H1 (cell line): ENCODE results near the gene TXK. TPM values are rescaled to one million over a fixed set of nuclear protein-coding genes. Genes with fewer than 3 reads are reported as not detected.

Experiments used
- CTCF ChIA-PET: fragments of 300-600 bp; sonication (Branson Sonifier 250); formaldehyde crosslinking; loops from one replicate; lab custom pipeline; 2021; ENCODE audit not compliant: partially characterized antibody; lab: Charles Lee
- POLR2A ChIA-PET: fragments of 300-600 bp; sonication (Branson Sonifier 250); formaldehyde crosslinking; loops from one replicate; lab custom pipeline; 2021; ENCODE audit warnings: inconsistent platforms; ENCODE audit not compliant: partially characterized antibody; lab: Charles Lee
- DNase-seq, 2 experiments: peaks; one replicate each; pipeline versions ENCODE4 v3.0.0 to v3.0.0-alpha.2; 2010 to 2022; ENCODE audit warnings: low spot score in 2 of 2, low read depth in 1 of 2, mixed read lengths in 1 of 2
- FAIRE-seq: peaks from 2 replicates; lab custom pipeline; 2011; peaks lifted over from hg19 to GRCh38; lab: Jason Lieb, UNC
- H2AFZ ChIP-seq: 2 replicates; pipeline ENCODE4 v1.8.1; 2012; ENCODE audit warnings: low read length, inconsistent platforms
- H2AK5ac ChIP-seq: 2 replicates; pipeline ENCODE4 v1.6.1; 2013; ENCODE audit warnings: low read depth, low read length
- H2BK120ac ChIP-seq: replicated peaks from 2 replicates; pipeline ENCODE3; 2013; ENCODE audit warnings: low read depth, low read length, inconsistent platforms
- H2BK12ac ChIP-seq: 2 replicates; pipeline ENCODE4 v1.6.1; 2013; ENCODE audit warnings: low read depth, low read length
- H2BK15ac ChIP-seq: 2 replicates; pipeline ENCODE4 v1.6.1; 2013; ENCODE audit warnings: low read length
- H2BK20ac ChIP-seq: 2 replicates; pipeline ENCODE4 v1.6.1; 2013; ENCODE audit warnings: low read length
- H2BK5ac ChIP-seq: 2 replicates; pipeline ENCODE4 v1.6.1; 2013; ENCODE audit warnings: low read depth, low read length
- H3K14ac ChIP-seq: 2 replicates; pipeline ENCODE4 v1.6.1; 2013; ENCODE audit warnings: inconsistent platforms; ENCODE audit not compliant: insufficient read length
- H3K18ac ChIP-seq: 2 replicates; pipeline ENCODE4 v1.6.1; 2013; ENCODE audit warnings: low read length; ENCODE audit errors: extremely low read depth
- H3K23ac ChIP-seq: 2 replicates; pipeline ENCODE4 v1.6.1; 2013; ENCODE audit warnings: inconsistent platforms; ENCODE audit not compliant: insufficient read length
- H3K23me2 ChIP-seq: 2 replicates; pipeline ENCODE4 v1.6.1; 2013; ENCODE audit warnings: low read depth, low read length
- H3K27ac ChIP-seq: 2 replicates; pipeline ENCODE4 v1.6.1; 2011; ENCODE audit warnings: low read depth, low read length, inconsistent platforms
- H3K27me3 ChIP-seq, 4 experiments: replicated peaks in 1 of 4; 1 replicate in 1 of 4; 2 replicates in 3 of 4; pipeline versions ENCODE4 v1.6.1 to v1.8.1; 2011 to 2013; ENCODE audit warnings: low read length in 3 of 4, mild to moderate bottlenecking in 3 of 4, inconsistent platforms in 2 of 4, mixed read lengths in 2 of 4, moderate library complexity in 1 of 4; ENCODE audit not compliant: control insufficient read depth in 3 of 4, insufficient read depth in 3 of 4; ENCODE audit errors: extremely low read depth in 1 of 4
- H3K36me3 ChIP-seq, 4 experiments: 2 replicates each; pipeline versions ENCODE4 v1.6.1 to v1.8.1; 2011 to 2013; ENCODE audit warnings: mild to moderate bottlenecking in 4 of 4, low read length in 3 of 4, moderate library complexity in 2 of 4, control low read depth in 1 of 4, inconsistent platforms in 1 of 4; ENCODE audit not compliant: insufficient read depth in 4 of 4, control insufficient read depth in 2 of 4
- H3K4ac ChIP-seq: replicated peaks from 2 replicates; pipeline ENCODE3; 2013; ENCODE audit warnings: low read length, low read depth, mixed read lengths, inconsistent platforms; ENCODE audit not compliant: insufficient read length
- H3K4me1 ChIP-seq, 4 experiments: replicated peaks in 1 of 4; 1 replicate in 1 of 4; 2 replicates in 3 of 4; pipeline versions ENCODE4 v1.6.1 to v1.8.1; 2011 to 2013; ENCODE audit warnings: low read length in 3 of 4, inconsistent platforms in 2 of 4, mixed read lengths in 1 of 4; ENCODE audit not compliant: insufficient read depth in 4 of 4, control insufficient read depth in 3 of 4
- H3K4me2 ChIP-seq, 2 experiments: 2 replicates each; pipeline versions ENCODE4 v1.6.1 to v1.8.1; 2011 to 2013; ENCODE audit warnings: low read depth in 2 of 2, low read length in 2 of 2, control low read depth in 1 of 2, inconsistent platforms in 1 of 2, mild to moderate bottlenecking in 1 of 2; ENCODE audit not compliant: insufficient read depth in 1 of 2
- H3K4me3 ChIP-seq, 4 experiments: fragments of 200-600, 300-600 bp in 1 of 4; sonication (generic), shearing (Covaris generic), sonication (Bioruptor Twin) in 1 of 4; 2 replicates each; pipeline versions ENCODE4 v1.5.1 to v1.8.1; 2011 to 2016; ENCODE audit warnings: low read length in 4 of 4, low read depth in 3 of 4, control low read depth in 2 of 4, inconsistent platforms in 2 of 4, mild to moderate bottlenecking in 2 of 4, mixed read lengths in 1 of 4, moderate library complexity in 1 of 4; ENCODE audit not compliant: insufficient read depth in 2 of 4; ENCODE audit errors: extremely low read depth in 1 of 4
- H3K56ac ChIP-seq: replicated peaks from 2 replicates; pipeline ENCODE3; 2013; ENCODE audit warnings: low read depth, mild to moderate bottlenecking, mixed read lengths, low read length, inconsistent platforms; ENCODE audit not compliant: insufficient read length
- H3K79me1 ChIP-seq: 2 replicates; pipeline ENCODE4 v1.6.1; 2013; ENCODE audit warnings: low read depth, low read length, control low read depth
- H3K79me2 ChIP-seq, 2 experiments: 2 replicates each; pipeline versions ENCODE4 v1.6.1 to v1.8.1; 2012 to 2013; ENCODE audit warnings: low read length in 2 of 2, mild to moderate bottlenecking in 2 of 2, inconsistent platforms in 1 of 2; ENCODE audit not compliant: insufficient read depth in 2 of 2, control insufficient read depth in 1 of 2
- H3K9ac ChIP-seq, 4 experiments: replicated peaks in 1 of 4; 1 replicate in 1 of 4; 2 replicates in 3 of 4; pipeline versions ENCODE4 v1.6.1 to v1.8.1; 2011 to 2013; ENCODE audit warnings: low read depth in 3 of 4, low read length in 3 of 4, control low read depth in 2 of 4, mild to moderate bottlenecking in 2 of 4, moderate library complexity in 2 of 4, inconsistent platforms in 1 of 4; ENCODE audit errors: extremely low read depth in 1 of 4
- H3K9me3 ChIP-seq, 2 experiments: 2 replicates each; pipeline versions ENCODE4 v1.6.1 to v1.8.1; 2012 to 2013; ENCODE audit warnings: mild to moderate bottlenecking in 2 of 2, moderate library complexity in 2 of 2, control low read depth in 1 of 2, inconsistent platforms in 1 of 2, low read depth in 1 of 2, low read length in 1 of 2, mixed read lengths in 1 of 2; ENCODE audit not compliant: insufficient read depth in 2 of 2
- H4K20me1 ChIP-seq, 2 experiments: replicated peaks in 1 of 2; 2 replicates each; pipeline versions ENCODE3 to v1.8.1; 2011 to 2013; ENCODE audit warnings: inconsistent platforms in 2 of 2, low read length in 2 of 2, mild to moderate bottlenecking in 1 of 2; ENCODE audit not compliant: insufficient read depth in 2 of 2, control insufficient read depth in 1 of 2
- H4K5ac ChIP-seq: 2 replicates; pipeline ENCODE4 v1.6.1; 2013; ENCODE audit warnings: low read length, low read depth, mixed read lengths, inconsistent platforms; ENCODE audit not compliant: insufficient read length
- H4K8ac ChIP-seq: 2 replicates; pipeline ENCODE4 v1.8.0; 2013; ENCODE audit warnings: mild to moderate bottlenecking, moderate library complexity, low read length, inconsistent platforms; ENCODE audit not compliant: insufficient read depth; ENCODE audit errors: extremely low read depth
- H4K91ac ChIP-seq: replicated peaks from 2 replicates; pipeline ENCODE3; 2013; ENCODE audit warnings: low read length, mixed read lengths, inconsistent platforms; ENCODE audit not compliant: insufficient read length
- BRCA1 ChIP-seq: IDR thresholded peaks from 2 replicates; pipeline ENCODE4 v1.6.1; 2012; ENCODE audit warnings: low read depth, low read length, improper control_type of control experiment
- EZH2 ChIP-seq: fragments of 200-600 bp; sonication (generic); IDR thresholded peaks from 2 replicates; pipeline ENCODE4 v1.7.1; 2012; ENCODE audit warnings: low read depth, mild to moderate bottlenecking, moderate library complexity, low read length, inconsistent platforms; ENCODE audit not compliant: severe bottlenecking
- GABPA ChIP-seq: IDR thresholded peaks from 2 replicates; pipeline ENCODE4 v1.6.1; 2011; ENCODE audit warnings: mild to moderate bottlenecking, low read length, moderate library complexity, borderline replicate concordance; ENCODE audit not compliant: insufficient read depth
- JUN ChIP-seq: IDR thresholded peaks from 2 replicates; pipeline ENCODE4 v1.6.1; 2011; ENCODE audit warnings: low read depth, mild to moderate bottlenecking, improper control_type of control experiment, low read length
- JUND ChIP-seq: IDR thresholded peaks from 2 replicates; pipeline ENCODE4 v1.6.1; 2011; ENCODE audit warnings: mild to moderate bottlenecking, improper control_type of control experiment, low read length
- SIX5 ChIP-seq: IDR thresholded peaks from 2 replicates; pipeline ENCODE4 v1.6.1; 2011; ENCODE audit warnings: mild to moderate bottlenecking, low read depth, low read length
- SP1 ChIP-seq: IDR thresholded peaks from 2 replicates; pipeline ENCODE4 v1.6.1; 2011; ENCODE audit warnings: low read depth, low read length
- SRF ChIP-seq: IDR thresholded peaks from 2 replicates; pipeline ENCODE4 v1.6.1; 2011; ENCODE audit warnings: mild to moderate bottlenecking, low read depth, low read length, moderate library complexity
- TBP ChIP-seq: IDR thresholded peaks from 2 replicates; pipeline ENCODE4 v1.6.1; 2011; ENCODE audit warnings: low read depth, low read length, improper control_type of control experiment
- TCF12 ChIP-seq: IDR thresholded peaks from 2 replicates; pipeline ENCODE4 v1.6.1; 2011; ENCODE audit warnings: low read depth, mild to moderate bottlenecking, low read length
- WGBS, 2 experiments: shearing (Covaris generic) in 1 of 2; methylation state at CpG; one replicate each; pipeline versions ENCODE4 v1.1.6 to v1.1.7; 2013 to 2015; ENCODE audit warnings: low lambda C conversion rate in 2 of 2, mixed read lengths in 2 of 2, inconsistent platforms in 1 of 2, low coverage in 1 of 2, missing lambda C conversion rate in 1 of 2; ENCODE audit not compliant: insufficient replicate concordance in 2 of 2, insufficient coverage in 1 of 2, insufficient read length in 1 of 2; ENCODE audit errors: extremely low coverage in 1 of 2, missing lambda C conversion rate in 1 of 2; 5-methylcytosine and 5-hydroxymethylcytosine counted together
- polyA plus RNA-seq, 7 experiments: library from polyadenylated mRNA; depleted of rRNA in 3 of 7; stranded (reverse) in 5 of 7; unstranded in 2 of 7; fragments of >200 nt in 5 of 7; fragments of 200-250 nt in 2 of 7; gene quantifications; 1 replicate in 5 of 7; 2 replicates in 1 of 7; 4 replicates in 1 of 7; pipeline versions ENCODE4 v1.2.1 to v1.2.3, GENCODE V29; 2011 to 2013; ENCODE audit warnings: missing spikeins in 2 of 7, mixed read lengths in 2 of 7
- total RNA-seq: library from RNA; stranded (reverse); fragmentation: NEBNext Ultra II Directional; extraction: Animal tissue kit (Norgen Biotek cat#: 25700); gene quantifications from 2 replicates; pipeline ENCODE4 v1.2.1, GENCODE V29; 2021
- TF ChIP-seq, protein P1 (sequence below), 3 experiments: IDR thresholded peaks; 1 replicate in 2 of 3; 2 replicates in 1 of 3; pipeline versions ENCODE4 v1.5.1 to v1.6.1; 2011; ENCODE audit warnings: low read length in 3 of 3, mild to moderate bottlenecking in 3 of 3, inconsistent platforms in 2 of 3, low read depth in 1 of 3, moderate library complexity in 1 of 3; ENCODE audit not compliant: insufficient read depth in 1 of 3; ENCODE audit errors: control extremely low read depth in 1 of 3

TXK gene
- total and polyA plus RNA-seq, 2 of the 8 experiments (the other 6 are each of a cell fraction or from before 2014, with no cell fraction given) = not detected

DNA sequence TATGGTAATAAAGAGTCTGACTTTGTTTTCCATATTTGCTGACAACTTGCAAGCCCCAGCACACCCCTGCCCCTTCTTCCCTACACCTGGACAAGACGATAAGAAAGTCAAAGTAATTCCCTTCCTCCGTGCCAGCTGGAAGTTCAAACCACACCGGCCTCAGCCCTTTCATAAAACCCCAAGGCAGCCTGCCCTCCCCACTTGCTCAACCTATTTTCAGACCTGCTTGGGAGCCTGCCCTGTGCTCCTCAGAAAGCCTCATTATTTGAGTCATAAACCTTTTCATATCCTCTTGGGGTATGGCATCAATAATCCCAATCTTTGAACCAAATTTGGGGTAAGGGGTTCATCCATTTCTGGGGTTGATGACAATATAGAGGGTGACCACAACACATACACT lies 88.0 kb downstream of the TXK start:
- CTCF ChIA-PET = interaction anchor here (0.9 to 9.3 kb wide), 3 partner anchors 10 to 43 kb away, joined by 3 to 85 read pairs (median 4); no protein-coding TSS in a partner anchor
- H2BK15ac ChIP-seq = no peak overlapping the region
- FAIRE-seq = no peak
- TF ChIP-seq JUN (no peak), SIX5 (no peak), SRF (no peak), SP1 (no peak), TCF12 (no peak), TBP (no peak), EZH2 (no peak), BRCA1 (no peak), GABPA (no peak), JUND (no peak)
- TF ChIP-seq, protein P1, sequence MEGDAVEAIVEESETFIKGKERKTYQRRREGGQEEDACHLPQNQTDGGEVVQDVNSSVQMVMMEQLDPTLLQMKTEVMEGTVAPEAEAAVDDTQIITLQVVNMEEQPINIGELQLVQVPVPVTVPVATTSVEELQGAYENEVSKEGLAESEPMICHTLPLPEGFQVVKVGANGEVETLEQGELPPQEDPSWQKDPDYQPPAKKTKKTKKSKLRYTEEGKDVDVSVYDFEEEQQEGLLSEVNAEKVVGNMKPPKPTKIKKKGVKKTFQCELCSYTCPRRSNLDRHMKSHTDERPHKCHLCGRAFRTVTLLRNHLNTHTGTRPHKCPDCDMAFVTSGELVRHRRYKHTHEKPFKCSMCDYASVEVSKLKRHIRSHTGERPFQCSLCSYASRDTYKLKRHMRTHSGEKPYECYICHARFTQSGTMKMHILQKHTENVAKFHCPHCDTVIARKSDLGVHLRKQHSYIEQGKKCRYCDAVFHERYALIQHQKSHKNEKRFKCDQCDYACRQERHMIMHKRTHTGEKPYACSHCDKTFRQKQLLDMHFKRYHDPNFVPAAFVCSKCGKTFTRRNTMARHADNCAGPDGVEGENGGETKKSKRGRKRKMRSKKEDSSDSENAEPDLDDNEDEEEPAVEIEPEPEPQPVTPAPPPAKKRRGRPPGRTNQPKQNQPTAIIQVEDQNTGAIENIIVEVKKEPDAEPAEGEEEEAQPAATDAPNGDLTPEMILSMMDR (IDR thresholded peaks at IDR 0.05; ENCODE audit: control extremely low read depth in 1 of 3, insufficient read depth in 1 of 3, low read depth in 1 of 3, low read length in 3 of 3) = no peak

More for the DNA sequence above, 88.0 kb downstream of the TXK start:
- no peaks in the 10 kb centered on the region for H3K36me3 ChIP-seq
- H2AK5ac ChIP-seq = no peak overlapping the region
- H3K18ac ChIP-seq = no peak overlapping the region
- H3K9ac ChIP-seq = no peak overlapping the region
- no peak overlapping the region for H2BK12ac ChIP-seq
- no peak for DNase-seq
- no peak overlapping the region for H2BK120ac ChIP-seq
- H4K91ac ChIP-seq = no peak overlapping the region
- H2BK20ac ChIP-seq = no peak overlapping the region
- no peaks in the 10 kb centered on the region for H3K9me3 ChIP-seq
- no peak overlapping the region for H3K4ac ChIP-seq
- no peak overlapping the region for H2AFZ ChIP-seq
- no peaks in the 10 kb centered on the region for H3K79me2 ChIP-seq
- 85% methylated on average over 3 of the region's 3 CpGs; no CpG with 5 or more reads in 1 of the 2 experiments for whole genome bisulfite sequencing, 2 experiments
- no peaks in the 10 kb centered on the region for H3K27me3 ChIP-seq
- H3K4me1 ChIP-seq = no peaks in the 10 kb centered on the region; a peak in 1 of 7 replicates
- H3K27ac ChIP-seq = no peak overlapping the region
- H3K23ac ChIP-seq = no peak overlapping the region
- H3K79me1 ChIP-seq = no peaks in the 10 kb centered on the region
- POLR2A ChIA-PET = no interaction called here
- H3K14ac ChIP-seq = no peak overlapping the region
- H3K4me2 ChIP-seq = no peak overlapping the region
- no peaks in the 10 kb centered on the region for H3K23me2 ChIP-seq
- H4K20me1 ChIP-seq = no peaks in the 10 kb centered on the region
- no peak overlapping the region for H3K56ac ChIP-seq
- no peak overlapping the region for H4K8ac ChIP-seq
- H4K5ac ChIP-seq = no peak overlapping the region
- H2BK5ac ChIP-seq = no peak overlapping the region
- H3K4me3 ChIP-seq = no peak overlapping the region
